Colon (tissue), 2 donors: ENCODE measurements around the gene TFDP1.
"Not testable (repeated sequence)": the region's sequence is repeated elsewhere in the genome, so short reads cannot be mapped to it uniquely, and the experiment has no call there.

Source experiments
- FAIRE-seq: peaks from 2 replicates; lab custom pipeline; 2012; peaks lifted over from hg19 to GRCh38; lab: Jason Lieb, UNC
- donor health status: control.
- donor health status: control.

The TFDP1 gene

GRCh38 chr13:113617961-113618360 is 33.4 kb downstream of the TFDP1 start:
- FAIRE-seq = no peak

GRCh38 chr13:113618455-113618854 is 33.9 kb downstream of the TFDP1 start:
- no peak for FAIRE-seq

- no peak for FAIRE-seq
These were observed 35.7 kb downstream of the TFDP1 start for GRCh38 chr13:113620036-113620796.

GRCh38 chr13:113621046-113621445 is 36.5 kb downstream of the TFDP1 start:
- FAIRE-seq = no peak

- not testable (repeated sequence) for FAIRE-seq
These were observed 36.9 kb downstream of the TFDP1 start for GRCh38 chr13:113621498-113621897.

DNA sequence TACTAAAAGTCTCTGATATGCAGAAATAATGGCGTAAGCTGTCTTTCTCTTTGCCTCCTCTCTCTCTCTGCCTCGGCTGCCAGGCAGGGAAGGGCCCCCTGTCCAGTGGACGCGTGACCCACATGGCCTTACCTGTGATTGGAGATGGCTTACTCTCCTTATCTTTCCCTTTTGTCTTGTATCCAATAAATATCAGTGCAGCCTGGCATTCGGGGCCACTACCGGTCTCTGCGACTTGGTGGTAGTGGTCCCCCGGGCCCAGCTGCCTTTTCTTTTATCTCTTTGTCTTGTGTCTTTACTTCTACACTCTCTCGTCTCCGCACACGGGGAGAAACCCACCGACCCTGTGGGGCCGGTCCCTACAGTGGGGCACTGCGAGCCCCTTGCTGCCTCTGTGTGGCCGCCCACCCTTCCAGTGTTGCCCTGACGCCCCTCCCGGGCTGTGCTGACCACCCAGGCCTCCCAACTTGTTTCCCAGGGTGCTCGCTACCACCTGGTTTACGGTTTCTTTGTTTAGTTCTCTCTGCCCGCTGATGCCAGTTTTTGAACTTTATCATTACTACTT is 37.5 kb downstream of the TFDP1 start:
- not testable (repeated sequence) for FAIRE-seq

DNA sequence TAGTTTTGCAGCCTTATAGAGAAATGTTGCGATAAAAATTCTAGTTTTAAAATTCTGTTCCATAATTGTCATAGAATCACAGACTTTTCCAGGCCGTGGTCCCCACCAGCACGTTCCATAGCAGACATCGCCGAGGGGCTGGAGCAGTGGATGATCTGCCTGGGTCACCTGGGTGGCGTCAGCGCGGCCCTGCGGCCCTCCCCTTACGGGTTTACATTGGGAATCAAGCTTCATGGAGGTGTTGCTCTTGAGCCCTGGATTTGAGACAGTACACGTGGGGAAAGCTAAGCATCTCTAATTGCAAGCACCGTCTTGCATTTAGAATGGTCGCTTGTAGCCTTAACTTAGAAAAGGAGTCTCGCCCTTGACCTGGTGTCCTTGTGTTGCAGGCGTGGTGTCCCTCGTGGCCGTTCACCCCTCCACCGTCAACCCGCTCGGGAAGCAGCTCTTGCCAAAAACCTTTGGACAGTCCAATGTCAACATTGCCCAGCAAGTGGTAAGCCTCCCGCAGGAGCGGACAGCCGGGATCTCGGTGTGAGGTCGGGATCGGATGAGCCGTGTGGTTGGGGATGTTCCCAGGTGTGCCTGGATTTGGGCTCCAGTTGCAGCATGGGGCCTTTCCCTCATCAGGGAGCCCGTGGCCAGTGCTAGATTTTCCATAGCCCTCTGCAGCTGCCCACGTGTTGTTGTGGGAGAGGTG is 38.4 kb downstream of the TFDP1 start:
- FAIRE-seq = no peak

DNA sequence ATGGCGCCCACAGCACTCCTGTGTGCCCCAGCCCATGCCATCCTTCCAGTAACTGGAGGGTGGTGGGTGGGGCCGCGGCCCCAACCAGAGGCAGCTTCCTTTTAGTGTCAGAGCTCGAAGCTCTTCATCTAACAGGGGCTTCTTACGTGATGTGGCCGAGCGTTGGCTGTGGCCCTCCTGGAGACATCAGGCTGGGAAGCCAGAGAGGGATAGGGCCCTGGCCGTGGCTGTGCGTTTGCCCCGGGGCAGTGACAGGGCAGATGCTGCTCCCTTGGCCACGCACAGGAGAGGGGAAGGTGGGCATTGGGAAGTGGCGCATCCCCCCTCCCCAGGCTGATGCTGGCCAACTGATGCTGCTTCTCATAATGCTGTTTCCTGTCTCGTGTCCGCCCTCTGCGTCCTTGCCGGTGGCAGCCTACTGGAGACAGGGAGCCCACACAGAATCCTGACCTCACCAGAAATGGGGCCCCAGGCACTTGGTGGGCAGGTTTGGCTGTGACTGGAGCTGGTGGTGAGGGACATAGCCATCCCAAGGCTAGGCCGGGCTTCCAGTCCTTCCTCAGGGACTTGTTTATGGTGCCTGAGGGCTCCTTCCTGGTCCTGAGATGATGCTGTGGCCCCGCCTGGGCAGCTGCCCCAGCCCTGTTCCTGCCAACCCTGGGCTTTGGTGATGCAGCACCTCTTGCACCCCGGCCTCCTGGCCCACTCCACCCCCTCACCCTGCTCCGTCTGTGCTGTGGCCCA is 39.1 kb downstream of the TFDP1 start:
- FAIRE-seq = no peak

- FAIRE-seq = no peak
These were observed 39.7 kb downstream of the TFDP1 start for GRCh38 chr13:113624235-113624587.

DNA sequence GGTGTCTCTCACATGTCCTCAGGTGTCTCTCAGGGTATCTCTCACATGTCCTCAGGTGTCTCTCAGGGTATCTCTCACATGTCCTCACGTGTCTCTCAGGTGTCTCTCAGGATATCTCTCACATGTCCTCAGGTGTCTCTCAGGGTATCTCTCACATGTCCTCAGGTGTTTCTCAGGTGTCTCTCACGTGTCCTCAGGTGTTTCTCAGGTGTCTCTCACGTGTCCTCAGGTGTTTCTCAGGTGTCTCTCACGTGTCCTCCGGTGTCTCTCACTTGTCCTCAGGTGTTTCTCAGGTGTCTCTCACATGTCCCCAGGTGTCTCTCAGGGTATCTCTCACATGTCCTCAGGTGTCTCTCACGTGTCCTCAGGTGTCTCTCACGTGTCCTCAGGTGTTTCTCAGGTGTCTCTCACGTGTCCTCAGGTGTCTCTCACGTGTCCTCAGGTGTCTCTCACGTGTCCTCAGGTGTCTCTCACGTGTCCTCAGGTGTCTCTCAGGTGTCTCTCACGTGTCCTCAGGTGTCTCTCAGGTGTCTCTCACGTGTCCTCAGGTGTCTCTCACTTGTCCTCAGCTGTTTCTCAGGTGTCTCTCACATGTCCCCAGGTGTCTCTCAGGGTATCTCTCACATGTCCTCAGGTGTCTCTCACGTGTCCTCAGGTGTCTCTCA is 40.2 kb downstream of the TFDP1 start:
- not testable (repeated sequence) for FAIRE-seq

GRCh38 chr13:113625965-113626721 is 41.6 kb downstream of the TFDP1 start:
- no peak for FAIRE-seq

GRCh38 chr13:113627136-113627535 is 42.6 kb downstream of the TFDP1 start:
- FAIRE-seq = no peak

DNA sequence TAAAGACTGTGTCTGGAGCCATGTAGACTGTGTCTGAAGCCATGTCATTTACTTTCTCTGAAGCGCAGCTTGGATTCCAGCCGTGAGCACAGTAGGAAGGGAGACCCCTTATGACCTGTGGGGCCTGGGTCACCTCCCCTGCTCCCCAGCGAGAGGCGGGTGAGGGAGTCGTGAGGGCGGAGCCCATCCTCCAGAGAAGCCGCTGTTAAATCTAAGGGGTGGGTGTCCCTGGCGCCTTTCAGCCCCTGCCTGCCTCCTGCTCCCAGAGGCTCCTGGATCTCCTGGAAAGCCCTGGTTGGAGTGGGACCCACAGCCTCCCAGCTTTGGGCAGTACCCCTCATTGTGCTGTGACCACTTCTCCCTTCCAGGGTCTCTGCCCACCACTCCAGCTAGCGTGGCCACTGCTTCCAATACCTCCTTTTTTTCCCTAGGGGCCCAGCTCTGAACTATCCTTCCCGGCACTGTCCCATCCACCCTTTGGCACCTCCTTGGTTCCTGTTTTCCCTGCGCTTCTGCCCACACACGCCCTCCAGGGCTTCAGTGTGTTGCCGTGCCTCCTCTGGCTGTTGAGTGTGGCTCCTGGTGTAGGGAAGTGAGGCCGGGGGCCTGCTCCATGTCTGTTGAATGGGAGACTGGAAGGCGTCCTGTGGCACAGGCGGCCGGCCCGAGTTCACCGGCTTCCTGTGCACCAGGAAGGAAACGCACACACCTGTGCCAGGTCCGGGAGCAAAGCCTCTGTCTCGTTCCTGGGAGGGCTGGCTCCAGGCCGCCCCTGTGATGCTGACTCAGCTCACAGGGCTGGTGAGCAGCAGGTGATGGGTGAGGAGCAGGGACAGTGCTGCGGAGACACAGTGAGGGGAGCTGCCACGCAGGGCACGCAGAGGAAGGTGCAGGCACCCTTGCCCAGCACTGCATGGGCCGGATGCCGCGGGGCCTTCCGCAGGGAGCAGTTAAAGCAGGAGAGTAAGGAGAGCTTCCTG is 44.0 kb downstream of the TFDP1 start:
- no peak for FAIRE-seq

GRCh38 chr13:113629866-113630265 is 45.3 kb downstream of the TFDP1 start:
- no peak for FAIRE-seq

GRCh38 chr13:113630296-113630695 is 45.7 kb downstream of the TFDP1 start:
- FAIRE-seq = no peak

DNA sequence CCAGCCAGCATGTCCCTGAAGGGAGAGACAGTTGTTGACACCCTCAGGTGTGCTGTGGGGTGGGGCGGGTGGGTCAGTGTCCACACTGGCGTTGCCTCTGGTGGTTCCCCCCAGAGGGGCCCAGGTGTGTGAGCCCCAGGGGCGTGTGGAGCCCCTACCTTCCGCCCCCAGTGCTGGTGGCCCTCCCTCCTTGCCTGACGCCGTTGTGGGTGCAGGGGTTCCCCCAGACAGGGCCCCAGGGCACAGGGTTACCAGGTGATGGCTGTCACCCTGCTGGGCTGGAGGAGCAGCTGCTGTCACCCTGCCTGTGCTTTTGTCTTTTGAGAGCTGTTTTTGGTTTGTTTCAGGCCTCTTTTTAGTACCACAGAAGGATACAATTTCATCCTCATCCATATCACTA is 46.3 kb downstream of the TFDP1 start:
- no peak for FAIRE-seq

- no peak for FAIRE-seq
These were observed 47.0 kb downstream of the TFDP1 start for GRCh38 chr13:113631341-113632095.

- FAIRE-seq = no peak
These were observed 48.3 kb downstream of the TFDP1 start for GRCh38 chr13:113632706-113633484.

- no peak for FAIRE-seq
These were observed 48.9 kb downstream of the TFDP1 start for GRCh38 chr13:113633485-113633873.
